Stomach (tissue), 4 donors: ENCODE results near the gene TSKU.

Experiments
- CTCF ChIP-seq, 7 experiments: fragments of 450-650 bp in 4 of 7; fragments of 200-600 bp in 3 of 7; sonication (generic) in 3 of 7; IDR thresholded peaks; one replicate each; pipeline ENCODE4 v1.5.1; 2016 to 2019; ENCODE audit warnings: antibody characterized with exemption in 7 of 7, control low read depth in 2 of 7, mild to moderate bottlenecking in 1 of 7
- EP300 ChIP-seq: sonication (generic); formaldehyde crosslinking; IDR thresholded peaks from one replicate; pipeline ENCODE4 v1.6.1; 2017; ENCODE audit warnings: antibody characterized with exemption
- POLR2AphosphoS5 ChIP-seq, 3 donors: sonication (generic); formaldehyde crosslinking; IDR thresholded peaks; one replicate each; pipeline ENCODE4 v1.6.1; 2016; ENCODE audit warnings: antibody characterized with exemption in 3 of 3

GRCh38 chr11:76773921-76774361 is 9.2 kb upstream of the TSKU start:
- no peak for TF ChIP-seq CTCF (IDR thresholded peaks at IDR 0.05)
- no peak for TF ChIP-seq EP300
- peak; percentile 22 to 31 (median 23) for TF ChIP-seq POLR2AphosphoS5 (IDR thresholded peaks at IDR 0.05)
